Esophagus squamous epithelium (tissue), 5 donors: Measurements from ENCODE around the gene JUNB. TPM values are rescaled to one million over a fixed set of nuclear protein-coding genes. Genes with fewer than 3 reads are reported as not detected.

Experiments
- DNase-seq: peaks from one replicate; lab custom pipeline; 2025; lab: John Stamatoyannopoulos, UW
- H3K27ac ChIP-seq, 4 donors: fragments of 200-600 bp; sonication (generic); one replicate each; pipeline ENCODE4 v1.5.1; 2016 to 2019; ENCODE audit warnings: mild to moderate bottlenecking in 1 of 4
- H3K27me3 ChIP-seq, 4 donors: fragments of 200-600 bp; sonication (generic); 1 replicate in 3 of 4; 2 replicates in 1 of 4; pipeline versions ENCODE4 v1.5.1 to v1.6.0; 2017 to 2021; ENCODE audit warnings: antibody characterized with exemption in 1 of 4
- H3K36me3 ChIP-seq, 3 donors: fragments of 200-600 bp; sonication (generic); one replicate each; pipeline ENCODE4 v1.5.1; 2016 to 2019
- H3K4me1 ChIP-seq, 3 donors: fragments of 200-600 bp; sonication (generic); one replicate each; pipeline ENCODE4 v1.5.1; 2017 to 2019
- H3K4me3 ChIP-seq, 4 donors: fragments of 200-600 bp; sonication (generic); 1 replicate in 3 of 4; 2 replicates in 1 of 4; pipeline ENCODE4 v1.5.1; 2016 to 2019; ENCODE audit warnings: mild to moderate bottlenecking in 2 of 4, moderate library complexity in 1 of 4
- H3K9me3 ChIP-seq, 3 donors: fragments of 200-600 bp; sonication (generic); one replicate each; pipeline ENCODE4 v1.5.1; 2016 to 2019
- CTCF ChIP-seq, 6 experiments: fragments of 450-650 bp in 4 of 6; fragments of 200-600 bp in 2 of 6; sonication (generic) in 2 of 6; IDR thresholded peaks; one replicate each; pipeline ENCODE4 v1.5.1; 2016 to 2019; ENCODE audit warnings: antibody characterized with exemption in 6 of 6, mild to moderate bottlenecking in 4 of 6, moderate library complexity in 4 of 6
- POLR2A ChIP-seq, 4 donors: fragments of 450-650 bp; IDR thresholded peaks; one replicate each; pipeline ENCODE4 v1.6.1; 2017; ENCODE audit warnings: antibody characterized with exemption in 4 of 4, mild to moderate bottlenecking in 4 of 4, moderate library complexity in 3 of 4
- WGBS, 2 donors: methylation state at CpG; one replicate each; pipeline ENCODE4 v1.1.5; 2018; 5-methylcytosine and 5-hydroxymethylcytosine counted together
- intact Hi-C: fragments of 100-400 bp; cut with DNase I; formaldehyde crosslinking; loops from one replicate; pipeline ENCODE4 v1.15.0; 2022
- total RNA-seq, 4 donors: library from RNA; depleted of rRNA; stranded (reverse); fragments of >200 nt; gene quantifications; one replicate each; pipeline ENCODE4 v1.1.0, GENCODE V29; 2016
- donor health status: DM: yes; HTN: yes; CAD: no.

Gene JUNB
- total RNA-seq, 4 donors from 2014 or later, result 260 to 945 (median 388) TPM

GRCh38 chr19:12785431-12786031, 5.8 kb upstream of the JUNB start:
- Histone ChIP-seq H3K36me3 (no peaks in the 10 kb centered on the region), H3K4me1 (peaks cover 74 to 93% (median 82%) of the 10 kb centered on the region in 3 donors), H3K4me3 (peak overlapping the region in 3 of 4 donors; percentile 10 to 22 (median 17)), H3K27me3 (no peaks in the 10 kb centered on the region), H3K27ac (peak overlapping the region; percentile 99), H3K9me3 (no peaks in the 10 kb centered on the region)
- no peak for DNase-seq
- intact Hi-C loops, result no loop called here
- WGBS, 2 donors, result 64 to 65% methylated on average over 3 of the region's 4 CpGs
- TF ChIP-seq CTCF (IDR thresholded peaks at IDR 0.05), result no peak
- no peak for TF ChIP-seq POLR2A (IDR thresholded peaks at IDR 0.05)

- DNase-seq, result peak; percentile 50
- WGBS, 2 donors, result 0 to 26% methylated on average over 1 to 4 of the region's 18 CpGs
- H3K4me3 ChIP-seq, result peak overlapping the region in 3 of 4 donors; percentile 10 to 22 (median 17)
- TF ChIP-seq CTCF (IDR thresholded peaks at IDR 0.05) (no peak), POLR2A (IDR thresholded peaks at IDR 0.05) (peak in 1 of 4 donors; percentile 31)
- no peaks in the 10 kb centered on the region for H3K9me3 ChIP-seq
- H3K27ac ChIP-seq, result peak overlapping the region; percentile 99
- H3K4me1 ChIP-seq, result peaks cover 74 to 98% (median 88%) of the 10 kb centered on the region in 3 donors
- no peaks in the 10 kb centered on the region for H3K36me3 ChIP-seq
- intact Hi-C loops, result no loop called here
- H3K27me3 ChIP-seq, result no peaks in the 10 kb centered on the region
Measured at GRCh38 chr19:12786141-12786870, 5.0 kb upstream of the JUNB start.

GRCh38 chr19:12786952-12787351, 4.3 kb upstream of the JUNB start:
- TF ChIP-seq POLR2A (IDR thresholded peaks at IDR 0.05) (no peak), CTCF (IDR thresholded peaks at IDR 0.05) (no peak)
- 75 to 88% methylated on average over 3 of the region's 3 CpGs for WGBS, 2 donors
- intact Hi-C loops, result no loop called here
- H3K4me3 ChIP-seq, result peak overlapping the region in 2 of 4 donors; percentile 10 to 17
- no peak for DNase-seq
- peaks cover 68 to 91% (median 82%) of the 10 kb centered on the region in 3 donors for H3K4me1 ChIP-seq
- peak overlapping the region; percentile 99 for H3K27ac ChIP-seq
- H3K27me3 ChIP-seq, result no peaks in the 10 kb centered on the region
- no peaks in the 10 kb centered on the region for H3K9me3 ChIP-seq
- H3K36me3 ChIP-seq, result peaks cover 0 to 1% (median 0%) of the 10 kb centered on the region in 3 donors

GRCh38 chr19:12787458-12787857, 3.8 kb upstream of the JUNB start:
- intact Hi-C loops, result no loop called here
- TF ChIP-seq CTCF (IDR thresholded peaks at IDR 0.05) (no peak), POLR2A (IDR thresholded peaks at IDR 0.05) (no peak)
- no peak for DNase-seq
- Histone ChIP-seq H3K27me3 (no peaks in the 10 kb centered on the region), H3K27ac (peak overlapping the region; percentile 99), H3K9me3 (no peaks in the 10 kb centered on the region), H3K36me3 (peaks cover 0 to 6% (median 0%) of the 10 kb centered on the region in 3 donors), H3K4me3 (no peak overlapping the region), H3K4me1 (peaks cover 66 to 86% (median 81%) of the 10 kb centered on the region in 3 donors)
- WGBS, 2 donors, result 59 to 79% methylated on average over 7 to 10 of the region's 10 CpGs
